Tibial artery (tissue), 4 donors: ENCODE results near the gene IRGC.

ENCODE experiments used
- DNase-seq, 2 donors: peaks; one replicate each; pipeline ENCODE4 v3.0.0-alpha.2; 2019
- H3K27ac ChIP-seq, 2 donors: fragments of 200-600 bp; sonication (generic) in 1 of 2; 1 replicate in 1 of 2; 2 replicates in 1 of 2; pipeline ENCODE4 v1.5.1; 2018 to 2019; ENCODE audit warnings: mild to moderate bottlenecking in 1 of 2
- H3K27me3 ChIP-seq, 2 donors: fragments of 200-600 bp; sonication (generic) in 1 of 2; one replicate each; pipeline versions ENCODE4 v1.5.1 to v1.6.0; 2016 to 2019
- H3K36me3 ChIP-seq, 3 donors: fragments of 200-600 bp; sonication (generic) in 2 of 3; one replicate each; pipeline ENCODE4 v1.5.1; 2016 to 2019; ENCODE audit warnings: mild to moderate bottlenecking in 2 of 3
- H3K4me1 ChIP-seq, 4 donors: fragments of 200-600 bp; sonication (generic) in 2 of 4; 1 replicate in 3 of 4; 2 replicates in 1 of 4; pipeline ENCODE4 v1.5.1; 2016 to 2019
- H3K4me3 ChIP-seq, 2 donors: fragments of 200-600 bp; sonication (generic) in 1 of 2; 1 replicate in 1 of 2; 2 replicates in 1 of 2; pipeline ENCODE4 v1.5.1; 2018 to 2019; ENCODE audit warnings: mild to moderate bottlenecking in 2 of 2
- H3K9me3 ChIP-seq, 3 donors: fragments of 200-600 bp; sonication (generic) in 1 of 3; one replicate each; pipeline ENCODE4 v1.5.1; 2016 to 2019
- intact Hi-C: fragments of 100-400 bp; cut with DNase I; formaldehyde crosslinking; loops from one replicate; pipeline ENCODE4 v1.15.0; 2023; ENCODE audit warnings: low total_unique reads
- TF ChIP-seq, protein P1 (sequence below), 2 experiments: fragments of 200-600 bp in 1 of 2; fragments of 450-650 bp in 1 of 2; IDR thresholded peaks; one replicate each; pipeline ENCODE4 v1.5.1; 2017 to 2019; ENCODE audit warnings: antibody characterized with exemption in 2 of 2, mild to moderate bottlenecking in 1 of 2, moderate library complexity in 1 of 2

IRGC gene

DNA sequence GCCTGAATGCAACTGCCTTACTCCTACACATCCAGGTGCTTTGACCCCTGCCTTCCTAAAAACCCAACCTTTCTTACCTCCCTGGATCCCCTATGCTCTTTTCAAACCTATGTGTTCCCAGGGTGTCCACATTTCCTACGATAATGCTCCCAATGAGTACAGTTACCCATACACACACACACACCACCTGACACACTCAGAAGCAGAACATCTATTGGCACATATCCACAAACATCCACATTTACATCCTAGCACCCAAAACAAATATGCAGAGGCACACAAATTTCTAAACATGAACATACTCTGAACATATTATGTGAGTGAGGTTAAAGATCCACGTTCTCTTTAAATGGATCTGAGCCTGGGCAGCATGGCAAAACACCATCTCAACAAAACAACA is 23.5 kb upstream of the IRGC start:
- no peaks in the 10 kb centered on the region for H3K36me3 ChIP-seq
- no peaks in the 10 kb centered on the region for H3K4me1 ChIP-seq
- no peak overlapping the region for H3K27ac ChIP-seq
- H3K9me3 ChIP-seq: peaks cover 3 to 36% (median 36%) of the 10 kb centered on the region in 3 donors
- intact Hi-C loops: no loop called here
- H3K4me3 ChIP-seq: no peak overlapping the region
- peaks cover 0 to 6% of the 10 kb centered on the region in 2 donors for H3K27me3 ChIP-seq
- DNase-seq: no peak
- TF ChIP-seq, protein P1, sequence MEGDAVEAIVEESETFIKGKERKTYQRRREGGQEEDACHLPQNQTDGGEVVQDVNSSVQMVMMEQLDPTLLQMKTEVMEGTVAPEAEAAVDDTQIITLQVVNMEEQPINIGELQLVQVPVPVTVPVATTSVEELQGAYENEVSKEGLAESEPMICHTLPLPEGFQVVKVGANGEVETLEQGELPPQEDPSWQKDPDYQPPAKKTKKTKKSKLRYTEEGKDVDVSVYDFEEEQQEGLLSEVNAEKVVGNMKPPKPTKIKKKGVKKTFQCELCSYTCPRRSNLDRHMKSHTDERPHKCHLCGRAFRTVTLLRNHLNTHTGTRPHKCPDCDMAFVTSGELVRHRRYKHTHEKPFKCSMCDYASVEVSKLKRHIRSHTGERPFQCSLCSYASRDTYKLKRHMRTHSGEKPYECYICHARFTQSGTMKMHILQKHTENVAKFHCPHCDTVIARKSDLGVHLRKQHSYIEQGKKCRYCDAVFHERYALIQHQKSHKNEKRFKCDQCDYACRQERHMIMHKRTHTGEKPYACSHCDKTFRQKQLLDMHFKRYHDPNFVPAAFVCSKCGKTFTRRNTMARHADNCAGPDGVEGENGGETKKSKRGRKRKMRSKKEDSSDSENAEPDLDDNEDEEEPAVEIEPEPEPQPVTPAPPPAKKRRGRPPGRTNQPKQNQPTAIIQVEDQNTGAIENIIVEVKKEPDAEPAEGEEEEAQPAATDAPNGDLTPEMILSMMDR (IDR thresholded peaks at IDR 0.05): no peak

- H3K36me3 ChIP-seq: no peaks in the 10 kb centered on the region
Measured at GRCh38 chr19:43692877-43693276, 23.0 kb upstream of the IRGC start.

DNA sequence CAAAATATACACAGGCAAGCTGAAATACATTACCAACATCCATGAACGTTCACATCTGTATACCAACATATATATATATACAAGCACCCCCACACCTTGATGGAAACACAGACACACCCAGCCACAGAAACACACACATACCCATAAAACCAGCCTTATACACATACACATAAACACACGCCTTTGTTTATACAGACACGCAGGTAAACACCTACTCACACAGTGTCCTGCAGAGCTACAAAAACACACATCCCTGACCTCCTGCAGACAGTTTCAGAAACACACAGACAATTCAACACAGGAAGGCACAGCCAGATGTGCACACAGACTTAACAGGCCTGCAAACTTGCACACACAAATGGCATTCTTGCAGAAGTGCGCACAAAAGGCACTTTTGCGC is 21.3 kb upstream of the IRGC start:
- Histone ChIP-seq H3K27ac (no peak overlapping the region), H3K27me3 (peaks cover 0 to 22% of the 10 kb centered on the region in 2 donors), H3K4me3 (no peak overlapping the region), H3K4me1 (peaks cover 0 to 6% (median 2%) of the 10 kb centered on the region in 4 donors), H3K9me3 (peaks cover 3 to 36% (median 35%) of the 10 kb centered on the region in 3 donors), H3K36me3 (no peaks in the 10 kb centered on the region)
- DNase-seq: no peak
- TF ChIP-seq, protein P1 (IDR thresholded peaks at IDR 0.05): no peak
- intact Hi-C loops: no loop called here

More at GRCh38 chr19:43692877-43693276, 23.0 kb upstream of the IRGC start:
- H3K4me1 ChIP-seq: no peaks in the 10 kb centered on the region
- no peak overlapping the region for H3K27ac ChIP-seq
- H3K4me3 ChIP-seq: no peak overlapping the region
- intact Hi-C loops: no loop called here
- TF ChIP-seq, protein P1 (IDR thresholded peaks at IDR 0.05): no peak
- no peak for DNase-seq
- H3K27me3 ChIP-seq: peaks cover 0 to 11% of the 10 kb centered on the region in 2 donors
- peaks cover 3 to 36% (median 36%) of the 10 kb centered on the region in 3 donors for H3K9me3 ChIP-seq

- no peak overlapping the region for H3K27ac ChIP-seq
- DNase-seq: no peak
- H3K9me3 ChIP-seq: peaks cover 3 to 21% (median 19%) of the 10 kb centered on the region in 3 donors
- intact Hi-C loops: no loop called here
- TF ChIP-seq, protein P1 (IDR thresholded peaks at IDR 0.05): no peak
- H3K4me1 ChIP-seq: peaks cover 0 to 8% (median 4%) of the 10 kb centered on the region in 4 donors
- H3K27me3 ChIP-seq: peaks cover 0 to 22% of the 10 kb centered on the region in 2 donors
- H3K4me3 ChIP-seq: no peak overlapping the region
- no peaks in the 10 kb centered on the region for H3K36me3 ChIP-seq
Measured at GRCh38 chr19:43695985-43696704, 19.7 kb upstream of the IRGC start.

DNA sequence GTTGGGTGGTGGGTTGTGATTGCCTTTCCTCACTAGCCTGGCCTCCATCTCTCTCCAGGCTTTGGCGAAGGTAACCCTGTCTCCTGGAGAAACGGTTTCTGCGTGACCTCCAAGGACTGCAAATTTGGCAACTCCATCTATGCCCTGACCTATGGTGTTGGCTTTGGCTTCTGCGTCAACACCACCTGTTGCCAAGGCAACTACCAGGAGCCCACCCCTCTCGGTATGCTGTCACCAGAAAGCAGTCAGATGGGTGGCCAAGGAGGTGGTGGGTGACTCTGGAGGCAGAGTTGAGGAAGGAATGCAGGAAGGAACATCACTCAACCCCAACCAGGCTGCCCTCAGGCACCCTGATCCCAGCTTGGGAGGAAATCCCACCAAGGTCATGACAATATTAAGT is 18.6 kb upstream of the IRGC start:
- Histone ChIP-seq H3K27ac (no peak overlapping the region), H3K27me3 (peaks cover 0 to 22% of the 10 kb centered on the region in 2 donors), H3K9me3 (peaks cover 0 to 9% (median 8%) of the 10 kb centered on the region in 3 donors), H3K4me1 (peaks cover 0 to 8% (median 4%) of the 10 kb centered on the region in 4 donors), H3K36me3 (no peaks in the 10 kb centered on the region), H3K4me3 (no peak overlapping the region)
- no peak for DNase-seq
- intact Hi-C loops: no loop called here
- TF ChIP-seq, protein P1 (IDR thresholded peaks at IDR 0.05): no peak
